K562 (cell line): ENCODE results near the gene PAPSS2. TPM values are rescaled to one million over a fixed set of nuclear protein-coding genes. Genes with fewer than 3 reads are reported as not detected.
A peak's percentile ranks its signal among the peaks of the same experiment; 100 is the strongest.

Experiments
- ATAC-seq: fragments of 200-7000 bp; cut with Tn5 transposase; 3 replicates; pipeline ENCODE4 v1.9.1; 2020; ENCODE audit warnings: moderate library complexity
- BruUV-seq: library from RNA; stranded (reverse); fragments of 400-500 nt; replicated peaks from 2 replicates; lab custom pipeline; 2021; lab: Mats Ljungman, UMichigan
- CTCF ChIA-PET: fragments of 300-600 bp; formaldehyde crosslinking; extraction: SDS; loops from one replicate; lab custom pipeline; 2021; ENCODE audit warnings: low intra/inter-chr PET ratio; lab: Yijun Ruan, JAX
- POLR2A ChIA-PET: fragments of 300-600, 350-650 bp; sonication (Branson Sonifier 250); formaldehyde crosslinking; extraction: SDS; loops from one replicate; lab custom pipeline; 2021; ENCODE audit warnings: antibody characterized with exemption, inconsistent platforms; lab: Yijun Ruan, JAX
- DNase-seq, 4 experiments: peaks; one replicate each; pipeline versions ENCODE4 v3.0.0 to v3.0.0-alpha.2; 2011 to 2018; ENCODE audit warnings: low spot score in 3 of 4, mixed read lengths in 3 of 4; ENCODE audit errors: extremely low read depth in 1 of 4
- FAIRE-seq: peaks from 2 replicates; lab custom pipeline; 2011; peaks lifted over from hg19 to GRCh38; lab: Jason Lieb, UNC
- H2AFZ ChIP-seq: 2 replicates; pipeline ENCODE4 v1.6.0; 2011; ENCODE audit warnings: low read depth, low read length, control low read depth, inconsistent platforms
- H3K27ac ChIP-seq: fragments of 200-600 bp; 3 replicates; pipeline ENCODE4 v1.8.0; 2011; ENCODE audit warnings: low read depth, mild to moderate bottlenecking, control low read depth, inconsistent platforms, low read length, moderate library complexity, mixed read lengths; ENCODE audit errors: extremely low read depth
- H3K27me3 ChIP-seq, 2 experiments: fragments of 300-600 bp in 1 of 2; 2 replicates in 1 of 2; 3 replicates in 1 of 2; pipeline versions ENCODE4 v1.6.0 to v1.8.0; 2011; ENCODE audit warnings: inconsistent platforms in 2 of 2, low read length in 2 of 2, mild to moderate bottlenecking in 1 of 2, mixed read lengths in 1 of 2, moderate library complexity in 1 of 2; ENCODE audit not compliant: control insufficient read depth in 2 of 2, insufficient read depth in 2 of 2
- H3K36me3 ChIP-seq: fragments of 300-600 bp; 3 replicates; pipeline ENCODE4 v1.8.0; 2011; ENCODE audit warnings: mild to moderate bottlenecking, low read length, inconsistent platforms; ENCODE audit not compliant: control insufficient read depth, insufficient read depth
- H3K4me1 ChIP-seq, 2 experiments: fragments of 200-600 bp in 1 of 2; replicated peaks in 1 of 2; 2 replicates in 1 of 2; 3 replicates in 1 of 2; pipeline versions ENCODE4 v1.5.1 to v1.8.0; 2011; ENCODE audit warnings: inconsistent platforms in 2 of 2, low read length in 2 of 2, mild to moderate bottlenecking in 1 of 2, mixed read lengths in 1 of 2, moderate library complexity in 1 of 2; ENCODE audit not compliant: control insufficient read depth in 2 of 2, insufficient read depth in 2 of 2
- H3K4me2 ChIP-seq: 2 replicates; pipeline ENCODE4 v1.6.1; 2011; ENCODE audit warnings: low read length, control low read depth, inconsistent platforms, mixed read lengths; ENCODE audit not compliant: insufficient read depth
- H3K4me3 ChIP-seq: fragments of 200-600 bp; sonication (generic), shearing (Covaris generic); 2 replicates; pipeline ENCODE4 v1.5.1; 2016; ENCODE audit warnings: control low read depth, inconsistent platforms
- H3K79me2 ChIP-seq: fragments of 200-600 bp; 3 replicates; pipeline ENCODE4 v1.8.0; 2011; ENCODE audit warnings: low read length, inconsistent platforms; ENCODE audit not compliant: control insufficient read depth, insufficient read depth
- H3K9ac ChIP-seq, 2 experiments: 2 replicates each; pipeline versions ENCODE4 v1.6.0 to v1.6.1; 2011; ENCODE audit warnings: low read depth in 2 of 2, low read length in 2 of 2, control low read depth in 1 of 2, inconsistent platforms in 1 of 2, mild to moderate bottlenecking in 1 of 2, mixed read lengths in 1 of 2; ENCODE audit not compliant: insufficient read depth in 1 of 2
- H3K9me1 ChIP-seq: one replicate; pipeline ENCODE4 v1.6.0; 2011; ENCODE audit warnings: inconsistent platforms, mild to moderate bottlenecking, low read length, moderate library complexity; ENCODE audit not compliant: control insufficient read depth, insufficient read depth
- H3K9me3 ChIP-seq: replicated peaks from 2 replicates; pipeline ENCODE4 v1.5.1; 2011; ENCODE audit warnings: low read depth, low read length, inconsistent platforms; ENCODE audit not compliant: control insufficient read depth, insufficient read depth
- H4K20me1 ChIP-seq: replicated peaks from 2 replicates; pipeline ENCODE4 v1.6.1; 2011; ENCODE audit warnings: low read length, inconsistent platforms, mixed read lengths; ENCODE audit not compliant: control insufficient read depth, insufficient read depth
- ERF ChIP-seq: fragments of 450-650 bp; formaldehyde crosslinking; IDR thresholded peaks from 2 replicates; pipeline ENCODE4 v1.4.0; 2020; ENCODE audit warnings: mild to moderate bottlenecking, mixed read lengths
- FOSL1 ChIP-seq: fragments of 200-800 bp; sonication (Bioruptor generic); conservative IDR thresholded peaks from 2 replicates; pipeline ENCODE4 v1.6.1; 2016; ENCODE audit warnings: missing genetic modification characterization, missing compliant biosample characterization
- NR2C2 ChIP-seq, 2 experiments: fragments of 200-800 bp in 1 of 2; sonication (Bioruptor generic) in 1 of 2; sonication (generic) in 1 of 2; formaldehyde crosslinking in 1 of 2; IDR thresholded peaks; 2 replicates each; pipeline versions ENCODE4 v1.6.1 to v1.8.0; 2016 to 2022; ENCODE audit warnings: mild to moderate bottlenecking in 1 of 2, missing compliant biosample characterization in 1 of 2, missing genetic modification characterization in 1 of 2, missing genetic modification reagents in 1 of 2
- RBBP5 ChIP-seq: fragments of 200-600 bp; sonication (generic); IDR thresholded peaks from 2 replicates; pipeline ENCODE4 v1.6.1; 2012; ENCODE audit warnings: borderline replicate concordance, mild to moderate bottlenecking, low read length, control low read depth, inconsistent platforms; ENCODE audit not compliant: insufficient read depth, poor library complexity, severe bottlenecking
- STAG1 ChIP-seq: sonication (generic); formaldehyde crosslinking; IDR thresholded peaks from 2 replicates; pipeline ENCODE4 v1.5.0; 2020; ENCODE audit warnings: missing genetic modification reagents, borderline replicate concordance
- TRIM24 ChIP-seq, 2 experiments: fragments of 450-650 bp; IDR thresholded peaks; 2 replicates each; pipeline ENCODE4 v1.6.1; 2016
- ZNF224 ChIP-seq: sonication (generic); formaldehyde crosslinking; IDR thresholded peaks from 2 replicates; pipeline ENCODE4 v1.8.0; 2022; ENCODE audit warnings: mild to moderate bottlenecking, missing genetic modification reagents
- ZNF57 ChIP-seq: fragments of 450-650 bp; formaldehyde crosslinking; IDR thresholded peaks from 2 replicates; pipeline ENCODE4 v1.4.0; 2020; ENCODE audit warnings: mild to moderate bottlenecking, moderate library complexity
- WGBS: fragments of 100-300 bp; shearing (Covaris generic); methylation state at CpG from one replicate; pipeline ENCODE4 v1.1.6; 2016; ENCODE audit warnings: low coverage, mixed read lengths; ENCODE audit not compliant: insufficient coverage; ENCODE audit errors: missing lambda C conversion rate; 5-methylcytosine and 5-hydroxymethylcytosine counted together
- in situ Hi-C: fragments of 300-500 bp; cut with MboI; formaldehyde crosslinking; loops from 4 replicates; pipeline ENCODE4 v1.15.0; 2018; ENCODE audit warnings: inconsistent platforms, mixed read lengths
- intact Hi-C: fragments of 100-400 bp; cut with micrococcal nuclease; formaldehyde crosslinking; loops from 2 replicates; pipeline ENCODE4 v1.14.2; 2022
- polyA plus RNA-seq, 8 experiments: library from polyadenylated mRNA; depleted of rRNA in 4 of 8; stranded (reverse) in 5 of 8; unstranded in 3 of 8; fragments of >200 nt; fragmentation: Nextera tagmentation in 2 of 8; fragmentation: Illumina TruSeq in 1 of 8; extraction: Ambion mirVana in 2 of 8; extraction: Trizol in 1 of 8; gene quantifications; 2 replicates each; pipeline versions ENCODE4 v1.2.1 to v1.2.3, GENCODE V29; 2011 to 2014; ENCODE audit warnings: inconsistent platforms in 1 of 8, missing spikeins in 1 of 8
- total RNA-seq, 7 experiments: library from RNA; depleted of rRNA in 6 of 7; stranded (reverse); fragments of >200 nt in 6 of 7; fragmentation: Illumina TruSeq in 2 of 7; extraction: Trizol in 2 of 7; gene quantifications; 2 replicates each; pipeline versions ENCODE4 v1.2.1 to v1.2.3, GENCODE V29; 2011 to 2021; ENCODE audit warnings: low replicate concordance in 1 of 7
- TF ChIP-seq, protein P1 (sequence below): sonication (generic); formaldehyde crosslinking; IDR thresholded peaks from 2 replicates; pipeline ENCODE4 v1.8.0; 2023; ENCODE audit warnings: mild to moderate bottlenecking, missing genetic modification reagents

Gene PAPSS2
- total and polyA plus RNA-seq, 9 of the 15 experiments (the other 6 are each of a cell fraction or from before 2014, with no cell fraction given): 0.01 to 0.29 TPM; not detected in 7

DNA sequence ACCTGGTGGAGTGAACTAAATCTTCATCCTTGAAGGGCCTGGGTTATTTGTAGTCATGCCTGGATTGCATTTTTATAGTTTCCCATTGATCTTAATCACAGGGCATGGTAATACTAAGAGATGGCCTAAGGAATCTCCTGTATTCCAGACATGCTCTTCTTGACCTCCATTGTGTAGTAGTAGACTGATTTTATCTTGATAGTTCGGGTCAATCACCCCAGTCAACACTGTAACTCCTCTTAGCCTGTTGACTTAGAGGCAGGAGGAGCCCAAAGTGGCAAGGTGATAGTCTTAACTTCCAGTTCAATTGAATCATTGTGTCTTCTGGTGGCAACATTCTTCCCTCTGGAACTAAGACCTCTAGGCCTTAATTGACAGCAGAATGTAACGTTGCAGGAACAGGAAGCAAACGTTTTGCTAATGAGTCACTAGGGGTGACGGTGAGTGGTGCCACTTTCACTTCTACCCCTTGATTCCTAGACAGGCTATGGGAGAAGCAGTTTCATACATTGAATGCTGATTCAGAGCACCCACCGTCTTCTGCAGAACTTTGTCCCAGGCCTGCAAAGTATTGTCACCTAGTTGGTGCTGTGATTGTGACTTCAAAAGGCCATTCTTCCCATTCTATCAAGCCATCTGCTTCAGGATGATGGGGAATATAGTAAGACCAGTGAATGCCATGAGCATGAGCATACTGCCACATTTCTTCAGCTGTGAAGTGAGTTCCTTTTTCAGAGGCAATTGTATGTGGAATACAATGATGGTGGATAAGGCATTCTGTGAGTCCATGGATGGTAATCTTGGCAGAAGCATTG lies 24.0 kb upstream of the PAPSS2 start:
- H2AFZ ChIP-seq: no peak overlapping the region
- intact Hi-C loops (no loop called here), in situ Hi-C loops (no loop called here)
- DNase-seq: no peak
- H3K9me1 ChIP-seq: no peaks in the 10 kb centered on the region
- H3K27ac ChIP-seq: no peak overlapping the region
- no peaks in the 10 kb centered on the region for H3K79me2 ChIP-seq
- no peaks in the 10 kb centered on the region for H4K20me1 ChIP-seq
- FAIRE-seq: no peak
- ChIA-PET CTCF (no interaction called here), POLR2A (no interaction called here)
- no peak for ATAC-seq
- no TSS peak for BruUV-seq
- TF ChIP-seq NR2C2 (CRISPR knock-in tag; IDR thresholded peaks at IDR 0.05): no peak
- peak; percentile 22; the same call in 1 of the 2 replicates for TF ChIP-seq NR2C2 (tag; IDR thresholded peaks at IDR 0.05)
- no peak for TF ChIP-seq ZNF224 (CRISPR knock-in tag)
- TF ChIP-seq FOSL1 (tag): peak; percentile 34; the same call in 1 of the 2 replicates
- no peaks in the 10 kb centered on the region for H3K9me3 ChIP-seq
- no peaks in the 10 kb centered on the region for H3K27me3 ChIP-seq
- no peaks in the 10 kb centered on the region for H3K4me1 ChIP-seq
- 3% methylated on average over 5 of the region's 5 CpGs for WGBS
- no peaks in the 10 kb centered on the region for H3K36me3 ChIP-seq
- no peak overlapping the region for H3K9ac ChIP-seq
- no peak overlapping the region for H3K4me2 ChIP-seq
- no peak overlapping the region for H3K4me3 ChIP-seq

- ChIA-PET POLR2A (no interaction called here), CTCF (no interaction called here)
- no peak overlapping the region for H2AFZ ChIP-seq
- ATAC-seq: no peak
- no peak overlapping the region for H3K9ac ChIP-seq
- no peaks in the 10 kb centered on the region for H3K36me3 ChIP-seq
- no peak overlapping the region for H3K4me2 ChIP-seq
- H3K27me3 ChIP-seq: no peaks in the 10 kb centered on the region
- H3K9me1 ChIP-seq: no peaks in the 10 kb centered on the region
- no peak overlapping the region for H3K27ac ChIP-seq
- no peaks in the 10 kb centered on the region for H3K4me1 ChIP-seq
- H4K20me1 ChIP-seq: no peaks in the 10 kb centered on the region
- intact Hi-C loops (no loop called here), in situ Hi-C loops (no loop called here)
- FAIRE-seq: no peak
- WGBS: 8% methylated on average over 3 of the region's 3 CpGs
- TF ChIP-seq, protein P1, sequence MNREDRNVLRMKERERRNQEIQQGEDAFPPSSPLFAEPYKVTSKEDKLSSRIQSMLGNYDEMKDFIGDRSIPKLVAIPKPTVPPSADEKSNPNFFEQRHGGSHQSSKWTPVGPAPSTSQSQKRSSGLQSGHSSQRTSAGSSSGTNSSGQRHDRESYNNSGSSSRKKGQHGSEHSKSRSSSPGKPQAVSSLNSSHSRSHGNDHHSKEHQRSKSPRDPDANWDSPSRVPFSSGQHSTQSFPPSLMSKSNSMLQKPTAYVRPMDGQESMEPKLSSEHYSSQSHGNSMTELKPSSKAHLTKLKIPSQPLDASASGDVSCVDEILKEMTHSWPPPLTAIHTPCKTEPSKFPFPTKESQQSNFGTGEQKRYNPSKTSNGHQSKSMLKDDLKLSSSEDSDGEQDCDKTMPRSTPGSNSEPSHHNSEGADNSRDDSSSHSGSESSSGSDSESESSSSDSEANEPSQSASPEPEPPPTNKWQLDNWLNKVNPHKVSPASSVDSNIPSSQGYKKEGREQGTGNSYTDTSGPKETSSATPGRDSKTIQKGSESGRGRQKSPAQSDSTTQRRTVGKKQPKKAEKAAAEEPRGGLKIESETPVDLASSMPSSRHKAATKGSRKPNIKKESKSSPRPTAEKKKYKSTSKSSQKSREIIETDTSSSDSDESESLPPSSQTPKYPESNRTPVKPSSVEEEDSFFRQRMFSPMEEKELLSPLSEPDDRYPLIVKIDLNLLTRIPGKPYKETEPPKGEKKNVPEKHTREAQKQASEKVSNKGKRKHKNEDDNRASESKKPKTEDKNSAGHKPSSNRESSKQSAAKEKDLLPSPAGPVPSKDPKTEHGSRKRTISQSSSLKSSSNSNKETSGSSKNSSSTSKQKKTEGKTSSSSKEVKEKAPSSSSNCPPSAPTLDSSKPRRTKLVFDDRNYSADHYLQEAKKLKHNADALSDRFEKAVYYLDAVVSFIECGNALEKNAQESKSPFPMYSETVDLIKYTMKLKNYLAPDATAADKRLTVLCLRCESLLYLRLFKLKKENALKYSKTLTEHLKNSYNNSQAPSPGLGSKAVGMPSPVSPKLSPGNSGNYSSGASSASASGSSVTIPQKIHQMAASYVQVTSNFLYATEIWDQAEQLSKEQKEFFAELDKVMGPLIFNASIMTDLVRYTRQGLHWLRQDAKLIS (CRISPR knock-in tag): no peak
- TF ChIP-seq STAG1 (CRISPR knock-in tag) (no peak), ZNF57 (CRISPR knock-in tag) (no peak), ERF (CRISPR knock-in tag) (no peak), TRIM24 (IDR thresholded peaks at IDR 0.05) (no peak), RBBP5 (no peak)
- no peak for DNase-seq
- H3K79me2 ChIP-seq: no peaks in the 10 kb centered on the region
- BruUV-seq: no TSS peak
- H3K4me3 ChIP-seq: no peak overlapping the region
- H3K9me3 ChIP-seq: no peaks in the 10 kb centered on the region
These were observed 23.3 kb upstream of the PAPSS2 start for GRCh38 chr10:87636313-87636915.
